ENCODE measurements around the gene DOCK6. TPM values are rescaled to one million over a fixed set of nuclear protein-coding genes. Genes with fewer than 3 reads are reported as not detected.
A peak's percentile ranks its signal among the peaks of the same experiment; 100 is the strongest.

DOCK6 gene
- total RNA-seq, 2 donors from 2014 or later = 0.62 to 6.1 TPM

DNA sequence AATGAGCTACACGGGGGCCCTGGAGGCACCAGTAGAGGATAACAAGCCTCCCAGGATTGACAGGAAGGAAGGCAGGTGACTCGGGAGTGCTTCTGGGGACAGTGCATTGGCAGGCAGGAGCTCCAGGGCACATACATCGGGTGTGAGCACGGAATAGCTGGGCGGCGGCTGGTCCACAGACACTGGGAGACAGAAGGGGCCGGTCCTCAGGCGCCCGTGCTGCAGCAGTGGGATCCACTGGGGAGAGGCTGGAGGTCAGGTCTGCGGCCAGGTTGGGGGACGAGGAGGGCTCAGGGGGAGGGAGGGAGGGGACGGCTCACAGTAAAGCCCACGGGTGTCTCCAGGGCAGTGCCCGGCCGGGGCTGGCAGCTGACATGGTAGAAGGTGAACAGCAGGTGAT lies 25.0 kb downstream of the DOCK6 start:
- ATAC-seq (no peak), DNase-seq (no peak)
- H3K9me3 ChIP-seq (ENCODE audit: control insufficient read depth, low read length, poor library complexity, severe bottlenecking) = no peaks in the 10 kb centered on the region
- no peak overlapping the region for H3K27ac Mint-ChIP-seq
- H3K4me3 Mint-ChIP-seq = no peak overlapping the region
- H3K4me1 Mint-ChIP-seq = peaks cover 3% of the 10 kb centered on the region
- H3K27me3 Mint-ChIP-seq = peaks cover 12% of the 10 kb centered on the region
- H3K36me3 Mint-ChIP-seq (ENCODE audit: low read depth) = no peaks in the 10 kb centered on the region

DNA sequence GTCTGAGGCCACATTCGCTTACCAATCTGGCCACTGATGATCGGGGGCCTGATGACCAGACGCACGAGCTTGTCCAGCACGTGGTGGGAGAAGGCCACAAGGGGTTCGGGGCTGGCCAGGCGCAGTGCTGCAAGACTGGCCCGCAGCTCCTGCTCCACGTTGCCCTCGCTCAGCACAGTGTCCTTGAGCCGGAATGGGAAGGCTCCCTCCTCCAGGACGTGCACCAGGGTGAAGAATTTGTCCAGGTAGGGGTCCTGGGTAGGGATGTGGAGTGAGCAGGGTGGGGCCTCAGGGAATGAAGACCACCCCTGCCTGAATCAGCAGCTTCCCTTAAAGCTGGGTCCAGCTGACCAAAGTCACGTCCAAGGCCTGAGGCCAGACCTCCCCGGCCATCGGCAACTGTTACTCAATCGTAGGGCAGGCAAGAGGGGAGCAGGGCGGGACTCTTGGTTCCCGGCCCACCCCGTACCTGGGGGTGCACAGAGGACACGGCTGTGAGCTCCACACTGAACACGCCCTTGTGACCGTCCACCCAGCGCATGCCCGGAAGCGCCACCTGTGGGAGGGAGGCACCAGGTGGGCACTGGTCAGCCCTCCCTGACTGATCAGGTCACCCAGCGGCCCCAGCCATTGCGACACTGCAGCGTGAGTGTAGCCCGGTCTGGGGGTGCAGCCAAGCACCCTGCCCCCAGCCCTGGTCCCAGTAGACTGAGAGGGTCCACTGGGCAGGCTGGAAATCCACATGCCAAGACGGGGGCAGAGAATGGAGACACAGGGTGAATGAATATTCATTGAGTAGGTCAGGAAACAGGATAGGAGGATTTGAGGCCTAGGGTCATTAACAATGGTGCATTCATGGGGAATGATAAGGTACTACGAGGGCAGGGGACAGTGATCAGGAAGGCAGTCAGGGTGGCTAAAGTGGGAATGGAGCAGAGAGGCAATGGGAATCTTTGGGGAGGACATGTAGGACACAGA lies 25.7 kb downstream of the DOCK6 start:
- no peaks in the 10 kb centered on the region for H3K9me3 ChIP-seq (ENCODE audit: control insufficient read depth, low read length, poor library complexity, severe bottlenecking)
- Mint-ChIP-seq H3K27ac (no peak overlapping the region), H3K4me1 (peaks cover 3% of the 10 kb centered on the region), H3K4me3 (no peak overlapping the region), H3K36me3 (ENCODE audit: low read depth) (no peaks in the 10 kb centered on the region), H3K27me3 (peaks cover 7% of the 10 kb centered on the region)
- DNase-seq (no peak), ATAC-seq (no peak)

DNA sequence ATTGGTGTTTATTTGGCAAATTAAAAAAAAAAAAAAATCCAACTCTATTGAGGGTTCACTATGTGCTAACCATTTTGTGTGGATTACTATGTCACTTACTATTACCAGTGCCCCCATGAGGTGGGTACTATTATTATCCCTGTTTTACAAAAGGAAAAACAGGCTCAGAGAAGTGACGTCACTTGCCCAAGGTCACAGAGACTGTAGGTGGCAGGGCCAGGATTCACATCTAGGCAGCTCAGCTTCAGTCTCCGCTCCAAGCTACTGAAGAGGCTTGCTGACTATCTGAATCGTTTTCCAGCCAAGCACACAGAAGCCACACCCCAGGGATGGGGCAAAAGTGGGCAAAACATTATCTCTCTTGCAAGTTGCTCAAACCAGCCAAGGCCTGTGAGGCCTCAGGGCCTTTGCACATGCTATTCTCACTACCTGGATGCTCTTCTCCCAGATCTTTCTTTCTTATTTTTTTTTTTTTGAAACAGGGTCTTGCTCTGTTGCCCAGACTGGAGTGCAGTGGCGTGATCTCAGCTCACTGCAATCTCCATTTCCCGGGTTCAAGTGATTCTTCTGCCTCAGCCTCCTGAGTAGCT lies 27.7 kb downstream of the DOCK6 start:
- peaks cover 5% of the 10 kb centered on the region for H3K4me1 Mint-ChIP-seq
- no peak overlapping the region for H3K4me3 Mint-ChIP-seq
- H3K27ac Mint-ChIP-seq = no peak overlapping the region
- peaks cover 6% of the 10 kb centered on the region for H3K27me3 Mint-ChIP-seq
- no peak for DNase-seq
- no peak for ATAC-seq
- H3K36me3 Mint-ChIP-seq (ENCODE audit: low read depth) = peaks cover 2% of the 10 kb centered on the region
- H3K9me3 ChIP-seq (ENCODE audit: control insufficient read depth, low read length, poor library complexity, severe bottlenecking) = no peaks in the 10 kb centered on the region

DNA sequence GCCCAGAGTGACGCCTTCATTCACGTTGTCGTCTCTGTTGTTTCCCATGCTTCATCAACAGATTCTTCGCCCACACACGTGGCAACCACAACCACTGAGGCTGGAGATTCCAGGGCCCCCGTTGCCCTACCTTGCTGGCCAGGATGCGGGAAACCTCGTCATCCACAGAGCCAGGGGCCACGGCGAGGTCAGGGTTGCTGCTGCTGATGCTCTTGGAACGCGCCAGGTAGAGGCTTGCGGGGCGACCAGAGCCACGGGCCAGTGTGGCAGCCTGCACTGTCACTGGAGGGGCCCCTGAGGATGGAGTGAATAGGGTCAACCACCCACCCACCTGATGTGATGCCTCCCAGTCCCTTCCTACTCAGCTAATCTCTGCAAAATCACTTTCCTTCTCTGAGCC lies 29.3 kb downstream of the DOCK6 start:
- peaks cover 5% of the 10 kb centered on the region for H3K4me1 Mint-ChIP-seq
- no peaks in the 10 kb centered on the region for H3K9me3 ChIP-seq (ENCODE audit: control insufficient read depth, low read length, poor library complexity, severe bottlenecking)
- H3K27me3 Mint-ChIP-seq = peaks cover 13% of the 10 kb centered on the region
- no peak overlapping the region for H3K27ac Mint-ChIP-seq
- no peak for DNase-seq
- ATAC-seq = no peak
- H3K36me3 Mint-ChIP-seq (ENCODE audit: low read depth) = peaks cover 2% of the 10 kb centered on the region
- no peak overlapping the region for H3K4me3 Mint-ChIP-seq

DNA sequence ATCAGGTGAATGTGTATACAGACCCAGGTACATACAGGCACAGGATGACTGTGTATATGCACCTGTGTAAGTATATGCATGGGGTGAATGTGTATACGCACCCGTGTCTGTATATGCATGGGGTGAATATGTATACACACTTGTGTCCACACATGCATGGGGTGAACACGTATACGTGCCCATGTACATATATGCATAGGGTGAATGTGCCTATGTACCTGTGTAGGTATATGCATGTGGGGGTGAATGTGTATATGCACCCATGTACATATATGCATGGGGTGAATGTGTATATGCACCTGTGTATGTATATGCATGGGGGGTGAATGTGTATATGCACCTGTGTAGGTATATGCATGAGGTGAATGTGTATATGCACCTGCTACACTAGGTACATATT lies 29.8 kb downstream of the DOCK6 start:
- ATAC-seq (no peak), DNase-seq (no peak)
- Mint-ChIP-seq H3K36me3 (ENCODE audit: low read depth) (peaks cover 2% of the 10 kb centered on the region), H3K27me3 (peaks cover 13% of the 10 kb centered on the region), H3K4me3 (no peak overlapping the region), H3K4me1 (peaks cover 5% of the 10 kb centered on the region), H3K27ac (no peak overlapping the region)
- no peaks in the 10 kb centered on the region for H3K9me3 ChIP-seq (ENCODE audit: control insufficient read depth, low read length, poor library complexity, severe bottlenecking)

DNA sequence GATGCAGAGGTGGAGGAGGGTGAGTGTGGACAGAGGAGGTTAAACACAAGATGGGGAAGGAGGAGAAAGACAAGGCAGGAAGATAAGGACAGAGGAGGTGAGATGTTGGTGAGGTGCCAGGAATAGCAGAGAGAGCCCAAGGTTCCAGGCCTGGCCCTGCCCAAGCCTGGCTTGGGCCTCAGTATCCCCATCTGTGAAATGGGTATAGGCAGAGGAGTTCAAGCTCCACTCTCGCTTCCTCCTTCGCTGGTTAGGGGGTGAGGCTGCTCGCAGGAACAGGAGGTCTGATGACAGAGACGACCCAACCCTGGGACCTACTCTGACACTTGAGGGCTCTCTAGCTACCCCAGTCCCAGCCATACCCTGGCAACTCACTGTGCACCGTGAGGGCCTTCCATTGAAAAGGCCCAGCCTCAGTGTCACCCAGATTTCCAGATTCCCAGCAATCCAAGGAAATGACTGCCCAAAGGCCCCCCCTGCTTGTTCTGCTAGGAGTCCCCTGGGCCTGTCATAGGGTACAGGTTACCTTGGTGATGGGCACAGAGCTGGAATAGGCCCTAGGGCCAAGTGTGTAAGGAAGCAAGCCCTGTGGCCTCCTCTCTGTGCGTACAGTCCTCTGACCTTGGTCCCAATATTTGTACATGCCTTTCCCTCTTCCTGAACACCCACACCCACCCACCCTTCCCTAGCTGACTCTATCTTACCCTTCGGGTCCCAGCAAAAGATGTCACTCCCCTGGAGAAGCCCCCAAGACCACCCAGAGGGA lies 31.5 kb downstream of the DOCK6 start:
- Mint-ChIP-seq H3K4me3 (no peak overlapping the region), H3K4me1 (peaks cover 5% of the 10 kb centered on the region), H3K27ac (peak overlapping the region; percentile 45), H3K36me3 (ENCODE audit: low read depth) (peaks cover 2% of the 10 kb centered on the region), H3K27me3 (peaks cover 13% of the 10 kb centered on the region)
- no peak for ATAC-seq
- H3K9me3 ChIP-seq (ENCODE audit: control insufficient read depth, low read length, poor library complexity, severe bottlenecking) = no peaks in the 10 kb centered on the region
- DNase-seq = no peak

DNA sequence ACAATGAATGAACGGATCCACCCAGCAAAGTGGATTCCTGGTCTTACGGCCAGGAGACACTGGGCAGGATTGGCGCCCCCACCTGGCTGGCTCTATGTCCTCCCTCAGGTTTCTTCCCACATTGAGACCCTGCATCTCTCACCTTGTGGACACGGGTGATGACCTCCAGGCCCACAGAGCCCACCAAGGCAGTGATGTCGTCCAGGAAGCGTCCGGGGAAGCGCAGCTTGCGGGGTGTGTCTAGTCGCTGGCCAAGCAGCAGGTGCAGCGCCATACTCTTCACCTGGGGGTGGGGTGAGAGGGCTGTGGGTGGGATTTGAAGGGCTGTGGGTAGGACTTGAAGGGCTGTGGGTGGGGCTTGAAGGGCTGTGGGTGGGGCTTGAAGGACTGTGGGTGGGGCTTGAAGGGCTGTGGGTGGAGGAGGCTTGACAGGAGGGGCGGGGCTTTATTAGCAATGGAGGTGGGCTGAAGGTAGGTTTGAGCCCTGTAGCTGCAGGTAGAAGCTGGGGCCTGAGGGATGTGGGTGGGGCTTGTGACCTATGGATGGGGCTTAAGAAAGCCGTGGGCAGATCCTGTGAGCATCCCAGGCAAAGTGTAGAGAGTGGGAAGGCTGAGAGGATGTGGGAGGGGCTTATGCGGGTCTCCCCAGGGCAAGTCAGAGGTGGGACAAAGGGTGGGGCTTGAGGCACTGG lies 35.0 kb downstream of the DOCK6 start:
- Mint-ChIP-seq H3K36me3 (ENCODE audit: low read depth) (peaks cover 2% of the 10 kb centered on the region), H3K4me1 (peaks cover 3% of the 10 kb centered on the region), H3K4me3 (no peak overlapping the region), H3K27ac (no peak overlapping the region), H3K27me3 (peaks cover 13% of the 10 kb centered on the region)
- no peaks in the 10 kb centered on the region for H3K9me3 ChIP-seq (ENCODE audit: control insufficient read depth, low read length, poor library complexity, severe bottlenecking)
- no peak for ATAC-seq
- DNase-seq = no peak

DNA sequence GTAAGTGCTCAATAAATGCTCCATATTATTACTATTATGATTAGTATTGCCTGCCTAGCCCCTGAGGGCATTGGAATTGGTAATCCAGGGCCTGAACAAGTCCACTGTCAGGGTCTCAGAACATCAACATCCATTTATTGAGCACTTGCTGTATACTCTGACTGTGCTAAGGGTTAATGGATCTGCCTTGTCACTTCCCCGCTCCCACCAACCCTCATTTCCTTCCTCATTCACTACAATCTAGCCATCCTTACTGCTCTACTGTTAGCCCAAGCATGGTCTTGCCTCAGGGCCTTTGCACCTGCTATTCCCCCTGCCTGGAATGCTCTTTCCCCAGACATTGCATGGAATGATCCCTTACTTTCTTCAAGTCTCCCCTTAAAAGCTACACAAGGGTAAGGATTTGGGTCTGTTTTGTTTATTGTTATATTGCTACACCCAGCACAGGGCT lies 35.6 kb downstream of the DOCK6 start:
- DNase-seq (no peak), ATAC-seq (no peak)
- H3K27ac Mint-ChIP-seq = no peak overlapping the region
- peaks cover 13% of the 10 kb centered on the region for H3K27me3 Mint-ChIP-seq
- no peaks in the 10 kb centered on the region for H3K9me3 ChIP-seq (ENCODE audit: control insufficient read depth, low read length, poor library complexity, severe bottlenecking)
- peaks cover 3% of the 10 kb centered on the region for H3K4me1 Mint-ChIP-seq
- H3K4me3 Mint-ChIP-seq = no peak overlapping the region
- H3K36me3 Mint-ChIP-seq (ENCODE audit: low read depth) = peaks cover 2% of the 10 kb centered on the region

DNA sequence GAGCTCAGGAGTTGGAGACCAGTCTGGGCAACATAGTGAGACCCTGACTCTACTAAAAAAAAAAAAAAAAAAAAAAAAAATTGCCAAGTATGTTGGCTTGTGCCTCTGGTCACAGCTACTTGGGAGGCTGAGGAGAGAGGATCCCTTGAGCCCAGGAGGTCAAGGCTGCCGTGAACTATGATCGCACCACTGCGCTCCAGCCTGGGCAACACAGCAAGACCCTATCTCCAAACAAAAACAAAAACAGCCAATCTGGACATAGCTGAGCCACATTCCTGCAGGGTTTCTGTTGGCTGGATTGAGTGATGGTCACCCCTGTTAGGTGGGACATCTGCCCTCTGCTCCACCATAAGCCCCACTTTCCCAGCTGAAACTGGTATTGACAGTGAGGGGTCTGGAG lies 36.5 kb downstream of the DOCK6 start:
- no peaks in the 10 kb centered on the region for H3K9me3 ChIP-seq (ENCODE audit: control insufficient read depth, low read length, poor library complexity, severe bottlenecking)
- ATAC-seq (no peak), DNase-seq (no peak)
- Mint-ChIP-seq H3K4me1 (peaks cover 3% of the 10 kb centered on the region), H3K36me3 (ENCODE audit: low read depth) (peaks cover 2% of the 10 kb centered on the region), H3K4me3 (no peak overlapping the region), H3K27ac (no peak overlapping the region), H3K27me3 (peaks cover 13% of the 10 kb centered on the region)

DNA sequence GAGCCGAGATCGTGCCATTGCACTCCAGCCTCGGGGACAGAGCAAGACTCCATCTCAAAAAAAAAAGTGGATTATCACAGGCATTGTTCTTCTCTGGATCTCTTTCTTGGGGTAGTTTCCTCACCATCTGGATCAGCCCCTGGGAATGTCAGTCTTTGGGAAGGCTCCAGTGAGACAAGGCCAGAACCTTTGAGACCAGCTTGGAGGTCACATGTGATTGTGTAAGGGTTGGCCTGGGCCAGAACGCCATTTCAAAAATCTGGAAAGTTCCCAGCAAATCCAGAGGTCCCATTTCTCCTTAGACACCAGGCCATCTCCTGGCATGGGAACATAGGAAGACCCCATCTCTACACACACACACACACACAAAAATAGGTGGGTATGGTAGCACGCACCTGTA lies 37.2 kb downstream of the DOCK6 start:
- no peaks in the 10 kb centered on the region for H3K9me3 ChIP-seq (ENCODE audit: control insufficient read depth, low read length, poor library complexity, severe bottlenecking)
- H3K36me3 Mint-ChIP-seq (ENCODE audit: low read depth) = no peaks in the 10 kb centered on the region
- no peak overlapping the region for H3K27ac Mint-ChIP-seq
- peaks cover under 1% of the 10 kb centered on the region for H3K4me1 Mint-ChIP-seq
- peaks cover 9% of the 10 kb centered on the region for H3K27me3 Mint-ChIP-seq
- ATAC-seq (no peak), DNase-seq (no peak)
- no peak overlapping the region for H3K4me3 Mint-ChIP-seq

DNA sequence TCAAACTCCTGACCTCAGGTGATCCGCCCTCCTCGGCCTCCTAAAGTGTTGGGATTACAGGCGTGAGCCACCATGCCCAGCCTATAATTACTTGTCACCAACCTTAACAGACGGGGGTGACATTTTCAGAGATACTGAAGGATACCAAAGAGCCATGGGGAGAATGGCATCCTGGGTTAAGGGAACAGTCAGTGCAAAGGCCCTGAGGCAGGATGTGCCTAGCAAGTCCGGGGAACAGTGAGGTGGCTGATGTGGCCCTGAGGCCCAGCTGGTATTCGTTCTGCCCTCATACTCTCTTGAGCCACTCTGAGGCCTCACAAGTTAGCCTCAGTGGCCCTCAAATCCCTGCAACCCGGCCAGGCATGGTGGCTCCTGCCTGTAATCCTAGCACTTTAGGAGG lies 37.9 kb downstream of the DOCK6 start:
- Mint-ChIP-seq H3K27ac (no peak overlapping the region), H3K36me3 (ENCODE audit: low read depth) (no peaks in the 10 kb centered on the region), H3K27me3 (peaks cover 5% of the 10 kb centered on the region), H3K4me1 (no peaks in the 10 kb centered on the region), H3K4me3 (no peak overlapping the region)
- H3K9me3 ChIP-seq (ENCODE audit: control insufficient read depth, low read length, poor library complexity, severe bottlenecking) = no peaks in the 10 kb centered on the region
- ATAC-seq = no peak
- no peak for DNase-seq

DNA sequence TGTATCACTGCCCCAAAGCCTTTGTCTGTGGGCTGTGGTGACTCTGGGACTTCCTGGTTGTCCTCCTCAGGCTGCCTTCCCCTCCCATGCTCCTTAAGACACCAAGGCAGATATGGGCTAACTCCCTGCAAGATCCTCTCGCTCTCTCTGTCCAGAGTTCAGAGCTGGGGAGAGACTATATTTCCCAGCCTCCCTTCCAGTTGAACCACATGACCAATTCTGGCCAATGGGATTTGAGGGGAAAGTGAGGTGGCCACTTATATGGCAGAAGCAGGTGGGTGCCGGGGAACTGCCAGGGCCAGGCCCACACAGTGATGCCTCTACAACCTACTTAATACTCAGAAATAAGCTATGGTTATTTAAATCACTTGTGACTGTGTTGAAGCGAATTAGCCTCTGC lies 39.1 kb downstream of the DOCK6 start:
- Mint-ChIP-seq H3K27ac (no peak overlapping the region), H3K27me3 (no peaks in the 10 kb centered on the region), H3K36me3 (ENCODE audit: low read depth) (no peaks in the 10 kb centered on the region), H3K4me1 (no peaks in the 10 kb centered on the region), H3K4me3 (no peak overlapping the region)
- DNase-seq (no peak), ATAC-seq (no peak)
- H3K9me3 ChIP-seq (ENCODE audit: control insufficient read depth, low read length, poor library complexity, severe bottlenecking) = no peaks in the 10 kb centered on the region
